Myocyte (in vitro differentiated cells): ENCODE measurements around the gene ARHGAP28. TPM values are rescaled to one million over a fixed set of nuclear protein-coding genes. Genes with fewer than 3 reads are reported as not detected.

ENCODE experiments used
- DNase-seq: peaks from one replicate; pipeline ENCODE4 v3.0.0-alpha.2; 2012; ENCODE audit warnings: low read depth
- polyA plus RNA-seq: library from polyadenylated mRNA; unstranded; fragments of >200 nt; gene quantifications from one replicate; pipeline ENCODE4 v1.2.1, GENCODE V29; 2012; ENCODE audit warnings: missing spikeins
- total RNA-seq: library from RNA; depleted of rRNA; stranded (reverse); fragments of >200 nt; gene quantifications from 2 replicates; pipeline ENCODE4 v1.2.3, GENCODE V29; 2014

Gene ARHGAP28
- total RNA-seq: 14.7 and 17.8 TPM in 2 replicates
- 6.2 TPM for polyA plus RNA-seq

GRCh38 chr18:6729247-6730091 lies at the start of gene ARHGAP28:
Gene ARHGAP28, plus strand, starts transcription at chr18:6729716. Its CDS starts 106 bp downstream, at chr18:6729822.
- peak; percentile 95 for DNase-seq

GRCh38 chr18:6681331-6681875 lies 48.1 kb upstream of the ARHGAP28 start:
- DNase-seq: no peak

GRCh38 chr18:6682437-6683111 lies 46.9 kb upstream of the ARHGAP28 start:
- DNase-seq: no peak

DNA sequence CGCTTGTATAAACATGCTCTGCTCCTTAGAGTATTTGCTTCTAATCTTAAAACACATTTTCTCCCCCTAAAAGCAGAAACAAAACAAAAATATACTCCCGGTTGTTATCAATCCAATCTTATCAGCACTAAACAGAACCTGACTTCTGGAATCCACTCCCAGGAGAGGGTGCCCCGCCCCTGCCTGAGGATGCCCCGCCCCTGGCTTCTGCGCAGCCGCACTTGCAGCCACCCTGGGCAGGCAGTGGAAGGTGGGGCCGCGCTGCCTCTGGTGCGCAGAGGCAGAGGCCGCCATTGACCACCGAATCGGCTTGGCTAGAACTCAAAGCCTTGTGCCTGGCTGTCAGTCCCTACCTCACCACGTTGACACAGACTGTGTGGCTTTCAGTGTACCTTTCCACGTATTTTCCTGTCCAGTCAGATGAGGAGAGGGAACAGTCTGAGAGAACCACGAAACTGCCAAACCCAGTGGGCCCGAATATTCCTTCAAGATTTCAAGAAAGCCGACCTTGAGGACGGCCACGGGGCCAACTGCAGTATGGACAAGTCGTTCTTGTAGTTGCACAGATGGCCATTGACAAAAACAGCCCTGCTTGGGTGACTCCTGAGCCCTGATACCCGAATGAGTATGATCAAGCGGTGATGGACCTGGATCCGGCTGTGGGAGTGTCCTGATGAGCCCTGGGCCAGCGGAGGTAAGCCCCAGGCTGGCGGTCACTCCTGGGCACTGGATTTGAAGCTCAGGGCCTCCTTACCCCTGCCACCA lies 46.2 kb upstream of the ARHGAP28 start:
- no peak for DNase-seq

GRCh38 chr18:6687676-6688075 lies 41.8 kb upstream of the ARHGAP28 start:
- DNase-seq: no peak

DNA sequence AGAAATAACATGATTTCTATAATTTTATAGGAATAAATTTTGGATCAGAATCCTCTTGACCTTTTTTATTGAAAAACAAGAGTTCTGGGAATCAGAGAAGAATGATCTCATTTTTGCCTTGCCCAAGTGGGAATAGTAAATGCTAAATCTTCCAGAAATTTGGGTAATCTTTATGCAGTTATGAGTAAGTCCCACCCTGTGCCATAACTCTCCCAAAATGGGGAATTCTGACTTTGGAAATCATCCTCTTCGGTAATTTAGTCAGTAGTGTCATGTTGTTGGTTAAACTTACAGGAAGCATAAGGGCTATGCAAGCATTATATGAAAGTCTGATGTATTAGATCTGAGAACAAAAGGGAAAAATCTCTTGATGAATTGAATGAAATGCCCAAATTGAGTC lies 20.6 kb upstream of the ARHGAP28 start:
- no peak for DNase-seq

DNA sequence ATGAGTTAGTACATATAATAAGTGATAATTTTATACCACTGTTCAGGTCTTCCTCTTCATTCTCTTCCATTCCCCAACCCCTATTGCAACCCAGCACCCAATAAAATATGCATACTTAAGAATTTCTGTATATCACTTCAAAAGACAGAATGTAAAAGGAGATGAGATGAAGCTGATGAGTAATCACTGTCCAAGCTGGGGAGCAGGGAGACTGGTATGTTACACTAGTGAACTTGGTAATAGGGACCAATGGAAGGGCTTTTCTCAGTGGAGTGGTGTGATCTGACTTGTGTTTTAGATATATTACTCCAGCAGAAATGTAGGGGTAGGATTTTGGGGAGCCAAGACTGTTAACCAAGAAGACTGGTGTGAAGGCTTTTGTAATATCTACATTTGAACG lies 18.0 kb upstream of the ARHGAP28 start:
- DNase-seq: no peak

DNA sequence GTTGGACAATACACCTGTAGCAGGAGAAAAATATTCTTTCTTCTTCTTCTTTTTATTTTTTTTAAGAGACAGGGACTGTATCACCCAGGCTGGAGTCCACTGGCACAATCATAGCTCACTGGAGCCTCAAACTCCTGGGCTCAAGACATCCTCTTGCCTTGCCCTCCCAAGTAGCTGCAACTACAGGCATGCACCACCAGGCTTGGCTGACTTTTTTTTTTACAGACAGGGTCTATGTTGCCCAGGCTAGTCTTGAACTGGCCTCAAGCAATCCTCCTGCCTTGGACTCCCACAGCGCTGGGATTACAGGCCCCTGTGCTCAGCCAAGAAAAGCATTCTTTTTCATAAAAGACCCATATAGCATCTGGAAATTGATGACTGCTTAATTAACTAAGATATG lies 17.1 kb upstream of the ARHGAP28 start:
- DNase-seq: no peak

- DNase-seq: no peak
Observed at GRCh38 chr18:6714010-6714409, 15.5 kb upstream of the ARHGAP28 start.

GRCh38 chr18:6718267-6718666 lies 11.2 kb upstream of the ARHGAP28 start:
- DNase-seq: no peak

DNA sequence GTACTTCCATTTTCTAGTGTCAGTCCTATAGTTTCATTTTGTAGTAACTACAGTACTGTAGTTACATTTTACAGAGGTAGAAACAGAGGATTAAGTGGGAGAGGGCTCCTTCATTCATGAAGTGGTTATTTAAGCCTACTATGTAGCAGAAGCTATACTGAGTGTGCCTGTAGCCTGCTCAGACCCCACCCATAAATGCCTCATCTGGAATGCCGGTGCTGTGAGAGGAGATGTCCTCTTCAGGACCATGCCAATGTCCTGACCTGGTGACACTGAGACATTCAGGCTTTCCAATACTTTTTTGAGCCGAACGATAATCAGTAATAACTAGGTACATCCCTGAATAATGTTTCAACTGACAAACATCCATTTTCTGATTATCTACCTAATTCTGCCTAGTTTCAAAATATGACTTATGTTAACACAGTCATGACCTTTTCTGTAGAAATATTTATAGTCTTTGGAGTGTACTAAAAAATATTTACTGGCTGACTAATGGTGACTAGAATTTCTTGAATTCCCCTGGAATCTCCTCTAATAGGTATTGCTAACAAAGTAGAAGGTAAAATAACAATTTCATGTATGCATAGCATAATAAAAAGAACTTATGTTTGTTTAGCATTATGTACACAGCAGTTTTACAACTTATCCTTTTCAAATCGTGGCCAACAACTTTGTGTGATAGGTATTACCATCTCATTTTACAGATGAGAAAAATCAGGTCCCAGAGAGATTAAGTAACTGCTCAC lies 10.2 kb upstream of the ARHGAP28 start:
- DNase-seq: no peak

GRCh38 chr18:6719910-6720683 lies 9.4 kb upstream of the ARHGAP28 start:
- no peak for DNase-seq

GRCh38 chr18:6721755-6722154 lies 7.8 kb upstream of the ARHGAP28 start:
- DNase-seq: no peak

DNA sequence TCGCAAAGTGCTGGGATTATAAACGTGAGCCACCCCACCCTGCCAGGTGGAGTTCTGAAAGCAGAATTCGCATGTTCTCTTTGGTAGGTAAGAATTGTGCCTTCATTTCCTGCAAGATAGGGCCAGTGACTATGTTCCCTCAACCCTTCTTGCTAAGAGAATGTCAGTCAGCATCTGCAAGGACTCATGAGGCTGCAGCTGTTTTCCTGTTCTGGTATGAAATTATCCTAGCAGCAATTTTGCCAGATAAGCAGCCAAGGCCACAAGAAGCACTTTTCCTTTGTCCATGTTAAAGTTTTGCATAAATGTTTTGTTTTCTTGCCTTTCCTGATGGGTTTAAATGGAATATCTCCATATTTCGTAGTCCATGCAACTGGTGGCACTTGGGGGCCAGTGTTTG lies 6.8 kb upstream of the ARHGAP28 start:
- DNase-seq: peak; percentile 48

DNA sequence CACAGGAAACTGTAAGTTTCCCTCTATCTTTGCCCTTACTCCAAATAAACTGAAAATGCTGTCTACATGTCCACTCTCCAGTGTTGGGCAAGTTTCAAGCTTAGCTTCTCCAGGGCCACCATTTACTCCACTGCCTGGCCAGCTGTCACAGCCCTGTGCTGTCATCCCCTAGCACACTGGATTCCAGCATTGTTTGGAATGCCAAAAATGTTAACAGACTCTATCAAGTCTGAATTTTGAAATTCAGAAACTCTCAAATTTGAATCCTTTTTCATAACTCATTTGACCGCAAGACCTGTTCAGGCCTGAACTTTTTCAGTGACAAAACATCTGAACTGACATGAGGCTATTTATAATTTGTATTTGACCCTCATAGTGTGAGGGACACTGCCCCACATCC lies 5.2 kb upstream of the ARHGAP28 start:
- DNase-seq: peak; percentile 45

GRCh38 chr18:6728331-6728730 lies 1.2 kb upstream of the ARHGAP28 start:
- DNase-seq: no peak

DNA sequence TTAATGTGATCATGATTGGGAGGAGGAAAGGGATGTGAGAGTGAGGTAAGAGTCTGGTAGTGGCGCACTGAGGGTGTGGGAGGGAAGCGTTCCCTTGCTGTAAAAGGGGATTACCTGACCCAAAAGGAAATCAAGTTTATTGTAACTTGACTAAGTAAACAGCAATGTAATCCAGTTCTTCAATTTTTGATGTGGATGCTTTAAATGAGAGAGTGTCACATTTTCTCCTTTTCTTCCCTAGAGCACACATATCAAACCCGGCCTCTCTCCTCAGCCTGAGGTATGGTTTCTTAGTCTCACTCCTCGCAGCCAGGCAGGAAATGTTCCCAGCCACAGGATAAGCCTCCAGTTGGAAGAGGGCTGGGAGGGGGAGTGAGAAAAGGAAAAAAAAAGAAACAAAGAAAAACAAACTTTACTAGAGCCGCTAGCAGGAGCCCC lies 688 bp upstream of the ARHGAP28 start:
- DNase-seq: no peak

DNA sequence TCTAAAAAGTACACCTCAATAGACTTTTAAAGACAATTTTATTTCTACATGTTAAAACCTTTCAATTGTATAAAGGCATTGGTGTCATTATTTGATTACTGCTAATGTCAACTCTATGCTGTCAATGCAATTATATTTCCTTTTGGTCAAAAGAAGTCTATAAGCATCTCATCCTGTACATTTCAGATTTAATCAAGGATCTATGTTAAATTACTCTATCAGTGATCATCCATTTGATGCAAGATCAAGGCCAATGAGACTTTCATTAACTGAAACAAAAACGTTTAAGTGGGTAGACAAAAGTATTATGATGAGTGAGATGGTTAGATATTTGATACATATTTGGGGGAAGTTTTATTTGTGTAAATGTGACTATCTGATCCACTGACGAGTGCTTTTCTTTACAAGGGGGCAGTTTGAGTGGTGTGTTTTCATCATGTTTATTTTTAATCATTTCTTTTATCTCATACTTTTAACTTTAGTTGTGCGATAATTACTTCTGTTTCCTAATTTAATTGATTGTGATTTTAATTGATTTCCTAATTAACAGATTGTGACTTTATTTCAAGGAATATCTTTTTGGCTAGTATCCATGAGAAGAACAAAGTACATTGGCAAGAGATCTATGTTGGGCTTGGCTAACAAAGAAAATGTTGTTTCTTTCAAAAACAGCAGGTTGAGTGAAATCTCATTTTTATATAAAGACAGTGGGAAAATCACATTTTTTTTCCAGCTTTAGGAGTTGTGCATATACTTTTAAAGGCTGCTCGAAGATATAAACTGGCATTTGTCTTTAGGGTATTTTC lies 1.1 kb downstream of the ARHGAP28 start:
- DNase-seq: no peak

DNA sequence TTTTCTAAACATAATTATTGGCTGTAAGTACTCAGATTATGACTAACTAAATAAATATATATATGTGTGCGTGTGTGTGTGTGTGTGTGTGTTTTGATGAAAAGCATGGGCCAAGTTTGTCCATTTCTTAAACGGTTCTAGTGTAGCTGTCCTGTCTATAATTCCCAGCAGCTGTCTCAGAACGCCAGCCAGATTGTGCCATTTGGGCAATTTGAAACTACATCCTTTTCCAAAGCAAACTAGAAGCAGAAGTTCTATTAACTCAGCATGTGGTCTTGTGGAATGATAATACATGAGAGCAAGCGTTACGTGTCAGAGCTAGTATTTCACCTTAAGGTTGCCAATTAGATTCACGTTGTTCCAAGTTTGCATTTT lies 1.7 kb downstream of the ARHGAP28 start:
- DNase-seq: peak; percentile 85
